22Rv1 (cell line): ENCODE data around the gene ARL13B.
"Not testable (repeated sequence)": the region's sequence is repeated elsewhere in the genome, so short reads cannot be mapped to it uniquely, and the experiment has no call there.

ENCODE experiments used
- ZFX ChIP-seq: fragments of 450-650 bp; IDR thresholded peaks from 2 replicates; pipeline ENCODE4 v1.6.1; 2017; ENCODE audit warnings: antibody characterized with exemption, borderline replicate concordance
- TF ChIP-seq, protein P1 (sequence below): fragments of 450-650 bp; IDR thresholded peaks from 2 replicates; pipeline ENCODE4 v1.5.1; 2017; ENCODE audit warnings: mild to moderate bottlenecking

DNA sequence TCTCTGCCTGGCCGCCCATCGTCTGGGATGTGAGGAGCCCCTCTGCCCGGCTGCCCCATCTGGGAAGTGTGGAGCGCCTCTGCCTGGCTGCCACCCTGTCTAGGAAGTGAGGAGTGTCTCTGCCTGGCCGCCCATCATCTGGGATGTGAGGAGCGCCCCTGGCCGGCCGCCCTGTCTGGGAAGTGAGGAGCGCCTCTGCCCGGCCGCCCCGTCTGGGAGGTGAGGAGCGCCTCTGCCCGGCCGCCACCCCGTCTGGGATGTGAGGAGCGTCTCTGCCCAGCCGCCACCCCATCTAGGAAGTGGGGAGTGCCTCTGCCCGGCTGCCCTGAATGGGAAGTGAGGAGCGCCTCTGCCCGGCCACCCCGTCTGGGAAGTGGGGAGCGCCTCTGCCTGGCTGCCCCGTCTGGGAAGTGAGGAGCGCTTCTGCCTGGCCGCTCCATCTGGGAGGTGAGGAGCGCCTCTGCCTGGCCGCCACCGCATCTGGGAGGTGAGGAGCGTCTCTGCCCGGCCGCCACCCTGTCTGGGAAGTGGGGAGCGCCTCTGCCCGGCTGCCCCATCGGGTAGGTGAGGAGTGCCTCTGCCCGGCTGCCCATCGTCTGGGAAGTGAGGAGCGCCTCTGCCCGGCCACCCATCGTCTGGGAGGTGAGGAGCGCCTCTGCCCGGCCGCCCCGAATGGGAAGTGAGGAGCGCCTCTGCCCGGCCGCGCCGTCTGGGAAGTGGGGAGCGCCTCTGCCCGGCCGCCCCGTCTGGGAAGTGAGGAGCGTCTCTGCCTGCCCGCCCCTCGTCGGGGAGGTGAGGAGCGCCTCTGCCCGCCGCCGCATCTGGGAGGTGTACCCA is 64.4 kb downstream of the ARL13B start:
- TF ChIP-seq, protein P1, sequence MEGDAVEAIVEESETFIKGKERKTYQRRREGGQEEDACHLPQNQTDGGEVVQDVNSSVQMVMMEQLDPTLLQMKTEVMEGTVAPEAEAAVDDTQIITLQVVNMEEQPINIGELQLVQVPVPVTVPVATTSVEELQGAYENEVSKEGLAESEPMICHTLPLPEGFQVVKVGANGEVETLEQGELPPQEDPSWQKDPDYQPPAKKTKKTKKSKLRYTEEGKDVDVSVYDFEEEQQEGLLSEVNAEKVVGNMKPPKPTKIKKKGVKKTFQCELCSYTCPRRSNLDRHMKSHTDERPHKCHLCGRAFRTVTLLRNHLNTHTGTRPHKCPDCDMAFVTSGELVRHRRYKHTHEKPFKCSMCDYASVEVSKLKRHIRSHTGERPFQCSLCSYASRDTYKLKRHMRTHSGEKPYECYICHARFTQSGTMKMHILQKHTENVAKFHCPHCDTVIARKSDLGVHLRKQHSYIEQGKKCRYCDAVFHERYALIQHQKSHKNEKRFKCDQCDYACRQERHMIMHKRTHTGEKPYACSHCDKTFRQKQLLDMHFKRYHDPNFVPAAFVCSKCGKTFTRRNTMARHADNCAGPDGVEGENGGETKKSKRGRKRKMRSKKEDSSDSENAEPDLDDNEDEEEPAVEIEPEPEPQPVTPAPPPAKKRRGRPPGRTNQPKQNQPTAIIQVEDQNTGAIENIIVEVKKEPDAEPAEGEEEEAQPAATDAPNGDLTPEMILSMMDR: not testable (repeated sequence)
- not testable (repeated sequence) for TF ChIP-seq ZFX
